Osteoblast (primary cell): Measurements from ENCODE around the gene RPS15A. TPM values are rescaled to one million over a fixed set of nuclear protein-coding genes. Genes with fewer than 3 reads are reported as not detected.

Experiments used
- DNase-seq: peaks from one replicate; pipeline ENCODE4 v3.0.0; 2011; ENCODE audit warnings: low spot score, mixed read lengths; ENCODE audit not compliant: insufficient read length; ENCODE audit errors: missing footprints
- H2AFZ ChIP-seq: 2 replicates; pipeline ENCODE4 v1.6.0; 2011; ENCODE audit warnings: mild to moderate bottlenecking, low read length
- H3K27ac ChIP-seq: 2 replicates; pipeline ENCODE4 v1.5.1; 2011; ENCODE audit warnings: mild to moderate bottlenecking, low read depth, low read length, moderate library complexity
- H3K27me3 ChIP-seq: 2 replicates; pipeline ENCODE4 v1.6.0; 2012; ENCODE audit warnings: mild to moderate bottlenecking, control low read depth, inconsistent platforms, low read length, moderate library complexity; ENCODE audit not compliant: insufficient read depth
- H3K36me3 ChIP-seq: 2 replicates; pipeline ENCODE4 v1.5.1; 2011; ENCODE audit warnings: mild to moderate bottlenecking, low read length, control low read depth, moderate library complexity; ENCODE audit not compliant: insufficient read depth
- H3K4me1 ChIP-seq: 2 replicates; pipeline ENCODE4 v1.5.1; 2011; ENCODE audit warnings: mild to moderate bottlenecking, low read length, control low read depth, moderate library complexity; ENCODE audit not compliant: insufficient read depth
- H3K4me2 ChIP-seq: 2 replicates; pipeline ENCODE4 v1.6.0; 2011; ENCODE audit warnings: mild to moderate bottlenecking, low read length; ENCODE audit not compliant: insufficient read depth
- H3K4me3 ChIP-seq: fragments of 200-600 bp; sonication (generic); 3 replicates; pipeline ENCODE4 v1.5.1; 2012; ENCODE audit warnings: mild to moderate bottlenecking, low read length, inconsistent platforms; ENCODE audit not compliant: insufficient read depth
- H3K79me2 ChIP-seq: 2 replicates; pipeline ENCODE4 v1.6.0; 2012; ENCODE audit warnings: mild to moderate bottlenecking, low read length, control low read depth, inconsistent platforms; ENCODE audit not compliant: insufficient read depth
- H3K9me3 ChIP-seq: 2 replicates; pipeline ENCODE4 v1.5.1; 2011; ENCODE audit warnings: low read depth, low read length, control low read depth
- H4K20me1 ChIP-seq: 2 replicates; pipeline ENCODE4 v1.6.0; 2012; ENCODE audit warnings: mild to moderate bottlenecking, low read length, control low read depth; ENCODE audit not compliant: insufficient read depth
- CTCF ChIP-seq: IDR thresholded peaks from 2 replicates; pipeline ENCODE4 v1.5.1; 2011; ENCODE audit warnings: mild to moderate bottlenecking, low read depth, low read length, moderate library complexity; ENCODE audit errors: extremely low read depth
- total RNA-seq: library from RNA; depleted of rRNA; stranded (reverse); fragments of >200 nt; gene quantifications from 2 replicates; pipeline ENCODE4 v1.2.3, GENCODE V29; 2012

RPS15A gene
- total RNA-seq, 1 donor, result 1,145 TPM

GRCh38 chr16:18797746-18798145 is 7.6 kb upstream of the RPS15A start:
- Histone ChIP-seq H3K4me2 (no peak overlapping the region), H3K27me3 (no peaks in the 10 kb centered on the region), H3K9me3 (no peaks in the 10 kb centered on the region), H3K36me3 (peaks cover 56% of the 10 kb centered on the region), H3K27ac (no peak overlapping the region), H3K79me2 (peaks cover 72% of the 10 kb centered on the region), H4K20me1 (peaks cover 21% of the 10 kb centered on the region), H2AFZ (no peak overlapping the region), H3K4me1 (peaks cover 24% of the 10 kb centered on the region), H3K4me3 (no peak overlapping the region)
- no peak for TF ChIP-seq CTCF
- no peak for DNase-seq

GRCh38 chr16:18796377-18796776 is 6.2 kb upstream of the RPS15A start:
- H3K36me3 ChIP-seq, result peaks cover 67% of the 10 kb centered on the region
- H3K79me2 ChIP-seq, result peaks cover 73% of the 10 kb centered on the region
- no peak for DNase-seq
- H3K4me1 ChIP-seq, result peaks cover 24% of the 10 kb centered on the region
- H4K20me1 ChIP-seq, result peaks cover 21% of the 10 kb centered on the region
- H3K4me2 ChIP-seq, result no peak overlapping the region
- TF ChIP-seq CTCF, result no peak
- no peak overlapping the region for H2AFZ ChIP-seq
- no peak overlapping the region for H3K4me3 ChIP-seq
- no peak overlapping the region for H3K27ac ChIP-seq
- H3K27me3 ChIP-seq, result no peaks in the 10 kb centered on the region
- no peaks in the 10 kb centered on the region for H3K9me3 ChIP-seq

- Histone ChIP-seq H3K4me3 (no peak overlapping the region), H3K27me3 (no peaks in the 10 kb centered on the region), H3K27ac (no peak overlapping the region), H3K36me3 (peaks cover 75% of the 10 kb centered on the region), H3K4me2 (no peak overlapping the region), H3K9me3 (no peaks in the 10 kb centered on the region), H4K20me1 (peaks cover 23% of the 10 kb centered on the region), H2AFZ (no peak overlapping the region), H3K79me2 (peaks cover 61% of the 10 kb centered on the region), H3K4me1 (peaks cover 10% of the 10 kb centered on the region)
- peak; percentile 75 for DNase-seq
- no peak for TF ChIP-seq CTCF
Measured at GRCh38 chr16:18792836-18793433, 2.8 kb upstream of the RPS15A start.

GRCh38 chr16:18789515-18789849 is 652 bp downstream of the RPS15A start:
- peak overlapping the region; percentile 100 for H3K4me3 ChIP-seq
- no peak for TF ChIP-seq CTCF
- H3K27me3 ChIP-seq, result no peaks in the 10 kb centered on the region
- no peak overlapping the region for H2AFZ ChIP-seq
- no peaks in the 10 kb centered on the region for H3K9me3 ChIP-seq
- H3K36me3 ChIP-seq, result peaks cover 76% of the 10 kb centered on the region
- peak overlapping the region; percentile 86 for H3K4me2 ChIP-seq
- peak overlapping the region; percentile 87 for H3K27ac ChIP-seq
- peaks cover 18% of the 10 kb centered on the region for H3K4me1 ChIP-seq
- DNase-seq, result no peak
- H4K20me1 ChIP-seq, result peaks cover 57% of the 10 kb centered on the region
- H3K79me2 ChIP-seq, result peaks cover 67% of the 10 kb centered on the region
